NCI-H187 (cell line): Measurements from ENCODE around the gene BLTP3B.

ENCODE experiments used
- DNase-seq, 2 experiments: peaks; one replicate each; lab custom pipeline; 2025; lab: John Stamatoyannopoulos, UW

The BLTP3B gene

DNA sequence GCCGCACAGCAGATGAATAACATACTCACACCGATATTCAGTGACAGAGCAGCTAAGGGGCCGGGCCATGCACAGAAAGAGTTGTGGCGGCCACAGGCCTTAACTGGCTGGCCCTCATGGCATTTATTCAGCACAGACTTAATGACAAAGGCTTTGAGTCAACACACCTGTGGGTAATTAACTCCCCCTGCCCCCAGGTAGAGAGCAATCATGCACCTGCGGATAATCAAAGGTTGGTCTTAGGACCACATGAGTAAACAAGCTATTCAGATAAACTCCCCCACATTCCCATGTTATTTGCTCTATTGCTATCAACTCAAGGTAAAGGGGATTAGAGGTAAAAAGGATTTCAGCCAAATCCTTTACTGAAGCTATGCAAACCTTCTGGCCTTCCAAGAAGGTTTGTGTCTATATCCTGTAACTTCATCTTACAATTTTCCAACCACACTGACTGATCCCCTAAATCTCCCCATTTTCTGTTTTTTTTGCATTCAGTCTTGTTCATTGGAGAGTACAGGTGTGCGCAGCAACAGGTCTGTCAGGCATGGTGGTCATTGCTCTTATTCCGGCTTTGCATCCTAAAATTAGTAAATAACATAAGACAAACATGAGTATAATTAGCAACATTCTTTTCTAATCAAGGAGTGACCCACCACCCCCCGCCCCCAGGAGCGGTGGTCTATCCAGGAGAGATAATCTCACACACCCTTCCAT, 16.9 kb upstream of the BLTP3B start:
- DNase-seq = no peak

DNA sequence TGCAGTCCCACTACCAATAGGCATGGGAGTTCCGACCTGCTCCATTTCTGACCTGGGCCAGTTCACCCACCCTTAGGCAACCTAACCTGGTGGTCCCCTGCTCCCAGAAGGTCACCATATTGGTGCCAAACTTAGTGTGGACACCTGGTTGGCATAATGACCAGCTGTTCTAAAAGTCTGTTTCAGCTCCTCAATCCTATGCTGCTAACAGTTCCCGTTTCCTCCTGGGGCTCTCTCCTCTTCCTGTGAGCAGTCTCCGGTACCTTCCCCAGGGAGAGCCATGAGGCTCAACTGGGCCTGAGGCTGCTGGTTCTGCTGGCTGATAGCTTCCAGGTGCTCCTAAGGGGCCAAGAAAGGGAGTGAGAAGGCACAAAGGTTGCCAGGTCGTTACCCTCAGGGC, 15.9 kb upstream of the BLTP3B start:
- no peak for DNase-seq

DNA sequence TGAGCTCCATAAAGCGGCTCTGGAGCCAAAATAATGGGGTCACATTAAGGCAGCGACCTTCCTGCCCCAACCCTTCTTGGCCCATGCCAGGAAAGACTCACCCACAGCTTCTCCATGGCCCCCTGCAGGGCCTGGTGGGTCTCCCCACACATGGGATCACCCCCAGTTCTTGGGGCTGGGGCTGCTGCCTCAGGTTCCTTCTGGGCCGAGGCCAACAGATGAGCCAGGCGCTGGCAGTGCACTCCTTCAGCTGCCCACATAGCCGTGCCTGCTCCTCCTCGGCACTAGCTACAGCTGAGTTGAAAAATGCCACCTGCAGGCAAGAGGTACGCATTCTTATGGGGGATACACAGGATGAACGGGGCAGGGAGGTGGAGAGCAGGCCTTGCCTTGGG, 14.8 kb upstream of the BLTP3B start:
- no peak for DNase-seq

DNA sequence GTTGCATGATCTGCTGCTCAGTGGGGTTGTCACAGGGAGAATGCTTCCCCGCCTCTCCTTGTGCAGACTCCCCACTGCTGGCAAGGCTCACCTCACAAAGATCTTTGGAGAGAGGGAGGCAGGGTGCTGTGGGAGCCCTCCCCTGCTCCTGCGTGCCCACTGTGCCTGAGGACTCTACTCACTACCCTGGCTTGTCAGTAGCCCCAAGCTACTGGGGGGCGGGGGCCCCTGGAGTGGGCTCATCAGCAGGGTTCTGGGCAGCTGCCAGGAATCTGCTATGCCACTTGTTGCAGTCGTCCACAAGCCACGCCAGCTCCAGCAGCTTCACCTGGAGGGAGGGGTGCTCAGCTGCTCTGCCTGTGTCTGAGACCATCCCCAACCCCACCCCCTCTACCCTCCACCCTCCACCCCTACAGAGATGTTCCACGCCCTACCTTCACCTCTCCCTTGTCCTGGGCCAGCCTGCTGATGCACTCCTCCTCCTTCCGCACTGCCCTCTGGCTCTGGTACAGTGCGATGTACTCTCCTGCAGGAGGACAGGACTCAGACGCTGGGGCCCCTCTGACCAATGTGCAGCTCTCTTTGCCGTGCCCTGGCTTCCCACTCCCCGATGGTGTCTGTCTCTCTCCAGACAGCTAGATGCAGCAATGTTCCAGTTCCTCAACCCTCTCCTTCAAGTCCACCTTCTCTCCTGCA, 14.2 kb upstream of the BLTP3B start:
- DNase-seq = no peak

DNA sequence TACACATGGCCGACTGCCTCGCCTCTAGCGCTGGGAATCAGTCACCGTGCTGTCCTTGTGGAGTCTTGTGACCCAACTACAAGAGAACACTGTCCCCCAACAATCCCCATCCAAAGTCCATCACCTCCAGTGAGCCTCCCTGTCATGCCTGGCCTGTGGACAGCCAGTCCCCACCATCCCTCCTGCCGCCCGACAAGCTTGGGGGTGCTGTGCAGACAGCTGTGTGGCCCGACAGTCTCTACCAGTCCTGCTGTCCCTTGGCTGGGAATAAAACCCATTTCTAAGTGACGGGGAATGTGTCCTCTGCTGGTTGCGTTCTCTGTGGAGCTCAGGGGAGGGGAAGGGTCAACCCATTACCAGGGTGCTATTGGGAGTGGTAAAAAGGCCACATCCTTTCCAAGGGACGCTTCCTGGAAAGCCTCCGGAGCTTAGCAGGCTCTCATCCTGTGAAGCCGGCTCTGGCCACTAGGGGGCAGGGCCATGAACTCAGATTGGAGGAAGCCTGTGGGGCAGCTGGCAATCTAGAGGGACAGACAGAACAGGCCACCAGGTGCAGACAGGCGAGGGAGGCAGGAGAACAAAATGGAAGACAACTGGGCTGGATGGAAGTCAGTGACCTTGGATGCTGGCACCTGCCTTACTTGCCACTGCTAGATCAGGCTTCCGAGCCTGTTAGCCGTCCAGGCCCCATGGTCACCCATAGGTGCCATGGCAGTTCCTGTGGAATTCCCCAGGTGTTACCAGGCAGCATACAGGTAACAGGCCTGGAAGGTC, 12.0 kb upstream of the BLTP3B start:
- DNase-seq = peak; percentile 19 to 40

DNA sequence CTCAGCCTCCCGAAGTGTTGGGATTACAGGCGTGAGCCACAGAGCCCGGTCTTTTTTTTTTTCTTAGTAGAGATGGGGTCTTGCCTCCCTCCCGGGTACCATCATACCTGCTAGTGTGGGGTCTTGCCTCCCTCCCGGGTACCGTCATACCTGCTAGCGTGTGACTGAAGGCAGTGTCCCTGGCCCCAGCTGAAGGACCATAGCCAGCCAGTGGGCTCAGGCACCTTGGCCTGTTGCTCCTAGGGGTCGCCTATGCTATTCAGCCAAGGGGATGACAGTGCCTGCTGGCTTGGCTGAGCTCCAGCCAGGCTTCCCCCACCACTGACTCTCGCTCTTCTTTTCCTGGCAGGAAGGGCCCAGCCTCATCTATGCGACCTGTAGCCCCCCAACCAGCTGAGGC, 10.5 kb upstream of the BLTP3B start:
- no peak for DNase-seq

DNA sequence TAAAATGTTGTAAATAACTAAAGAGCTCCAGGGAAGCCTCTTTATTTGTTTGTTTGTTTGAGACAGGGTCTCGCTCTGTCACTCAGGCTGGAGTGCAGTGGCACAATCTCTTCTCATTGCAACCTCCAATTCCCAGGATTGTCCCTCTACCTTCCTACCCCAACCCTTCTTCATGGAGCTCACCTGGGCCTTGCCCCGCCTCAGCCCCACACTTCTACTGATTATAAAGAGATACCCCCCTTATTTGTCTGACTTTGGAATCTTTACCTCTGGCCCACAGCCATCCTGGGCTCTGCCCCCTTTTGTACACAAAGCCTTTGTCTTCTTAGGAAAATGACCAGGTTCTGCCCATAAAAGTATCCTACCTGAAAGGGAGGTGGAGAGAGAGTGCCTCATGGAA, 9.1 kb upstream of the BLTP3B start:
- DNase-seq = no peak

DNA sequence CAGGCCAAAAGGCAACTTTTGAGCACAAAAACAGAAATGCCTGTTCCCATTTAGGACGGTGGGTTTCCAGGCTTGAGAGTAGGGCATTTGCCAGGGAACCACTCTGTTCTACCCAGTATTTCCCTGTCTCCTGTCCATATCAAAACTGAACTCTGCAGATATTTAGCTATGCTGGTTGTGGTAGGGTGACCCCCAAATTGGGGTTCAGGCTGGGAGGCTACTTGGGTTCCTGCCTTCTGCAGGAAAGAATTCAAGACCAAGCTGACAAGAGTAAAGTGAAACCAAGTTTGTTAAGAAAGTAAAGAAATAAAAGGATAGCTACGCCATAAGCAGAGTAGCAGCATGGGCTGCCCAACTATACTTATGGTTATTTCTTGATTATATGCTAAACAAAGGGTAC, 3.6 kb upstream of the BLTP3B start:
- DNase-seq = no peak

DNA sequence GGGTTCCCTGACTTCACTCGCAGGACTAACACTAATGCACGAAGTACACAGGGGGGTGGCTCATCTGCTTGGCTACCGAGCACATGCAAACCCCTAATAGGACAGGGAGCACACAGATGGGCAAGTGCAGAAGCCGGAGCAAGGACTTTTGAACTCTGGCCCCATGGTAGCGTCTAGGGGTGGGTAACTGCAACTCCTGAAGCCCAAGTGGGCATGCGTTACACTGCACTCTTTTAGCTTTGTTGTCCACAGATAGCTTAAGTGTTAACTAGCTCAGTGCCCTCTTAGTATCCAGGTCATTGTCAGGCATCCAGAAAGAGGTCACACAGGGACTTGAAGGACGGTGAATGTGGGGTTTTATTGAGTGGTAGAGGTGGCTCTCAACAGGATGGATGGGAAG, 3.0 kb upstream of the BLTP3B start:
- DNase-seq = no peak

DNA sequence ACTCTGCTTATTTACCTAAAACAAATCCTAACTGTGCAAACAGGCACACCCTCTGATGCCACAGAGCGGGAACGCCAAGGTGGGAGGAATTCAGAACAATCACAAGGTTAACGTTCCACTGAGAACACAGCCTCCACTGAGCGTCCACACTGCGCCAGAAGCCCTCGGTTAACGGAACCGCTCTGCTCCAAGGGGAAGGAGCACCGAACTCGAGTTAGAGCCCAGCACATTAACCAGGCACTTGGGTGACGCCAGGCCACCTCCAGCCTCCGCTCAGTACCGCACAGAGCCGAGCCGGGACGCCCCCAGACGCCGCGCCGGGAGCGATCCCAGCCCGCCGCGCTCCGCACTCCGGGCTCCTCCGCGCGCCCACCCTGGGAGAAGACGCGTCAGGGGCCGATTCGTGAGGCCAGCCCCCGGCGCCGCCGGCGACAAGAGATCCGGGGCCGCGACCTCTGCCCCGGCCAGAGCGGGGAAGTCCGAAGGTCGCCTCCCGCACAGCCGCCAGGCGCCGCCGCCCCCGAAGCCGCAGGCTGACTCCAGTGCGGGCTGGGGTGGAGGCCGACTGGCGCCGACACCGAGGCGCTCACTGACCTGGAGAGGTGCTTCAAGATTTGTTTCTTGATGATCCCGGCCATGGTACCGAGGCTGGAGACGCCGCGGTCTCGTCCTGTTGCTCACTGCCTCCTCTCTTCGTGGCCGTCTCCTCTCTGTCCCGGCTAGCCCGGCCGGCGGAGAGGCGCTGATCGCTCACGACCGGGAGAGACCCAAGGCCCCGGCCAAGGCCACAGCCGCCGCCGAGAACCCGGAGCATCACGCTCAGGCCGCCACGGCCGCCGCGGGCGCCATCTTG, 450 bp downstream of the BLTP3B start:
- peak in 1 of 2 experiments; percentile 58 for DNase-seq

DNA sequence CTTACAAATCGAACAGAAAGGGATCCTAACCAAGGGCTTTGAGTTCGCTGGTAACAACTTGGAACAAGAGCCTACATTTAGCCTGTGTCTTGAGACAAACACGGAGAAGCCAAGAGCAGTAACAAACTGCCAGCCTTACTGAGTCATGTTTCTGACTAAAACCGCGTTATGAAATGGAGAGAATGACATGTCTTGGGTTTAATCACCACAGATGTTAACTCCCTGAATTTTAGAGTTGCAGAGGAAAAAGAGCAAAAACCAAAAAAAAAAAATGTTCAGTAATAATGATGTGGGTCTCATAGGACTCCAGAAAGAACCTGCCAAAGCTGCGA, 1.0 kb downstream of the BLTP3B start:
- DNase-seq = no peak

DNA sequence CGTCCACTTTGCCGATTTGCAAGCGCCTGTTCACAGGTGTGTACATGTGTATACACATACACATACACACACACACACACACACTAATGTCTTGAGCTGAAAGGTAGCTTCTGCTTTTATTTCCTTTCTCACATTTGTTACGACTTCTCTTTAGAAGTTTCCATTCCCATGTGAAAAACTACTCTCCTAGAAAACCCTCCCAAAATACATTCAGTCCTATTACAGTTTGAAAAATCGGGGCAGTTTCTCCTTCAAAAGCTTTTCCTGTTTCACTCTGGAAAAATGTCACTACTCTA, 3.9 kb downstream of the BLTP3B start:
- DNase-seq = no peak

DNA sequence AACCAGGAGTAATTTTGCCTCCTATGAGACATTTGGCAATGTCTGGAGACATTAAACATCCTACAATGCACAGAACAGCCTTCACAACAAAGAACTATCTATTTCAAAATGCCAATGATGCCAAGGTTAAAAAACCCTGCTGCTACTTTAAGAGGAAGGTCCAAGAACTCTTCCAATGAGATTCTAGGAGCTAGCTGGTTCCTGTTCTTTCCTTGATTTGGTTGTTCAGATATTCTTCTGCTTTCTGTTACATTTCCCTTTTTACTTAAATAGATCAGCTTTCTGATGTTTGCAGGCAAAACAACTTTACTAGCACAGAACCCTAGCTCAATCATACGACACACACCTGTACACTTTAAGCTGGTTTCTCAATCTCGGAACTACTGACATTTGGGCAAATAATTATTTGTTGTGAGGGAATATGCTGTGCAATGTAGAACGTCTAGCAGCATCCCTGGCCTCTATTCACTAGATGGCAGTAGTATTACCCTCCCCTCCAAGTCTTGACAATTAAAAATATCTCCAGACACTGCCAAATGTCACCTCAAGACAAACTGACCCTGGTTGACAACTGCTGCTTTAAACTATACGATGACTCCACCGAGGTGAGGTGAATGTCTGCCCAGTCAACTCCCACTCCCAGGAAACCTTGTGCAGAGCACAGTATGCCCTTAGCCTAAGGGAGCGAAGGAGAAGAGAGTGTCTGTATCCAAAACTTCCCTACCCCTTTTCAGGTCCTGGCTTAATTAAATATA, 4.4 kb downstream of the BLTP3B start:
- DNase-seq = no peak

DNA sequence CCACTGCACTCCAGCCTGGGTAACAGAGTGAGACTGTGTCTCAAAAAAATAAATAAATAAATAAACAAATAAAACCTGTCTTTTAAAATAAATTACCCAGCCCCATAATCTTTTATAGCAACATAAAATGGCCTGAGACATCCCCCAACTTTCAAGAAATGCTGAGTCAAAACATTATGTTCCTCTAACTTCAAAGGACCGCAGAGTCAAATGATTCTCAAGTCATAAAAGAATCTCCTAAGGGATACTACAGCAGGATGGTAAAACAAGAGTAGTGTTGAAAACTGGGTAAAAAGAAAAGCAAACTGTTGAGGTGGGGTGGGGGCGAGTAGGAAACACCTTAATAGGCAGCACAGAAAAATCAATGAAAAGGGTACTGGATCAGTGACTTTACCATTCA, 9.5 kb downstream of the BLTP3B start:
- no peak for DNase-seq

DNA sequence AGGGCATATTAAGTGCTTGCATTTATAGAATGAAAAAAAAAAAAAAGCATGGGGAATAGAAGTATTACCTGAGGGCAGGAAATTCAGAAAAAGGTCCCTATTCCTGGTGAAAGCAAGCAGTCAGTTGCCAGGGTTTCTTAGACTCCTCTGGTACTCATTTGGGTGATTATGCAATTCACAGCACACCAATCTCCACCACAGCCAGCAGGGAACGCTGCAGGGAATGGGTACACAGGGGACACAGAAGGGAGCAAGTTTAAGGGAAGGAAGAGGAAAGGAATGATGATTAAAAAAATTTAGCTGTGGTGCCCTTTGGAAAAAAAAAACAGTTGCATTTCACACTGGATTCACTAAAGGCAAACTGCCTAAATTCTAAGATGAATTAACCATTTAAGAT, 14.2 kb downstream of the BLTP3B start:
- no peak for DNase-seq

DNA sequence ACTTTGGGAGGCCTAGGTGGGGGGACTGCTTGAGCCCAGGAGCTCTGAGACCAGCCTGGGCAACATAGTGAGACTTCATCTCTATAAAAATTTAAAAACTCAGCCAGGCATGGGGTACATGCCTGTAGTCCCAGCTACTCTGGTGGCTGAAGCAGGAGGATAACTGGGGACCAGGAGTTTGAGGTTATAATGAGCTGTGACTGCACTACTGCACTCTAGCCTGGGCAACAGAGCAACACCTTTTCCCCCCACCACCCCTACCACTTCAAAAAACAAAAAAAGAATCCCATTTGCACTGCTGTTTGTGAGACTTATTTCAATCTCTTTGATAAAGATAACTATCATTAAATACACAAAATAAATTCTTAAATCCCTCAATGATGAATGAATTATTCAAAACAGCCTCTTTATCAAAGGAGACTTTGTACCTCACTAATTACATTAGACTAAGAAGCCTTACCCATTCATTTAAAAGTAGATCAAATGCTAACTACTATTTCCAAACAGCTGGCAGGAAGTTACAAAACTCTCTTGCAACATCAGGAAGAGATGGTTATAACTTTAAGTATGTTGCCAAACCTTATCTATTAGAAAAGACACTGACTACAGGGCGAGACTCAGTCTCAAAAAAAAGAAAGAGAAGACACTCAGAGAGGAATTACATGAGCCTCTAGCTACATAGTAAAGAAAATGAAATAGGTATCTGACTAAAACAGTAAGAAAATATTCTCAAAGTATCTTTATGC, 14.7 kb downstream of the BLTP3B start:
- DNase-seq = no peak

DNA sequence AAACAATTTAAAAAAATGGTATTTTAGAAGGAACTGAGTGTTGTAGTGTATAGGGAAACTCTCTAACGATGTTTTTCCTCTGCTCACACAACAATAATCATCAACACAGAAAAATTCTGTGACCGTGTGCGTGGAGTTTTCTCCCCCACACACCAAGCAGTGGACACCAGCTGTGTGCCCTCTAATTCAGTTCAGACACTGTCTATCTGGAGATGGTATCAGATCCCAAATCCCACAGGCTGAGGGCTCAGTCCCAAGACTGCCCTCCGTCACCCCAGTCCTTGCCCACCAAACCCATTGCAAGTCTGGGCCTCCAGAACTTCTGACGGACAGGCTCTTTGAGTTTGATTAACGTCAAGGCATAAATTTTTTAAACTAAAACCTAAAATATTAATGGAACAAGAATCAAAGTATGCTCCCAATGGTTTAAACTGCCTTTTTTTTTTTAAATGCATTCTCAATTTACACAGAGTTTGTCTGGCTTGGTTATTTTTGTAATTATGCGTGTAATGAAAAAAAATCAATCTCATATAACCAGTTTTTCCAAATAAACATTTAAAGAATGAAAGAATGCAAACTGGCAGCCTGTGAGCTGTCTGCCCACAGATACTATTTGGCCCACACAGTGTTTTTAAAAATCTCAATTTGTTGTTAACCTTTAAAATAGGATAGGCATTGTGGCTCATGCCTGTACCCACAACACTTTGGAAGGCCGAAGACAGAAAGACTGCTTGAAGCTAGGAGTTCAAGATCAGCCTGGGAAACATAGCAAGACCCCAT, 19.2 kb downstream of the BLTP3B start:
- DNase-seq = no peak

DNA sequence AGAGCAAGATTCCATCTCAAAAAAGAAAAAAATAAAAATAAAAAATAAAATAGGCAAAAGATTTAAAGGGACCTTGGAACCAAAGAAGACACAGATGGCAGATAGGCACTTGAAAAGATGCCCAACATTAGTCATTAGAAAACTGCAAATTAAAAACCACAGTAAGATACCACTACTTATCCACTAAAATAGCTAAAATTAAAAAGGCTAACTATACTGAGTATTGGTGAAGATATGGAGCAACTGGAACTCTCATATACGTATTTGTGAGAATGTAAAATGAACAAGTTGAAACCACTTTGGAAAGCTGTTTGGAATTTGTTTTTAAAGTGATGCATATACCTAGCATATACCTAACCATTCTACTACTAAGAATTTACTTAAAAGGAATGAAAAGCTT, 22.3 kb downstream of the BLTP3B start:
- no peak for DNase-seq

DNA sequence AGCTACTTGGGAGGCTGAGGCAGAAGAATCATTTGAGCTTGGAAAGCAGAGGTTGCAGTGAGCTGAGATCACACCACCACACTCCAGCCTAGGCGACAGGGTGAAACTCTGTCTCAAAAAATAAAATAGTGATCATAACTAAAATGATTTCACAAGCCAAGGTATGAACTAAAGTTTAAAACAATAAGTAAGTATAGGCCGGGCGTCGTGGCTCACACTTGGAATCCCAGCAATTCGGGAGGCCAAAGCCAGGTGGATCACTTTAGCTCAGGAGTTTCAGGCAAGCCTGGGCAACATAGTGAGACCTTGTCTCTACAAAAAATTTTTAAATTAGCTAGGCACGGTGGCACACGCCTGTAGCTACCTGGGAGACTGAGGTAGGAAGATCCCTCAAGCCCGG, 27.4 kb downstream of the BLTP3B start:
- no peak for DNase-seq

DNA sequence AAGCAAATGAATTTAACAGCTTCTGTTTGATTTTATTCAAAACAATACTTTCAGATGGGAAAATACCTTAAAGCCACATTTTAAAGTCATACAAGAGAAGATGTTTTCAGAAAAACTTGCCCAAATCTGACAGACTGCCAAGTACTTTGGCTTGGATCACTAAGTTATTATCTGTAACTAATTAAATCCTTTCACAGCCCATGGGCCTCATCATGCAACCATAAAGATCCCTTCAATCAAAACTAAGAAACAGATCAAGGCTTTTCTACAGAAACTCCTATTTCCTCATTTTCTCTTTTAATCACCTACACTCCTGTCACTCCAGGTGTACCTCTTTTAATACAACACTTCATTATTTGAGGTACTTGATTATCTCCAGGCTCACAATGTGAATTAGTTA, 28.1 kb downstream of the BLTP3B start:
- no peak for DNase-seq
